GM13976 (cell line): ENCODE results near the gene TPCN2.

Experiments used
- DNase-seq: peaks from one replicate; pipeline ENCODE4 v3.0.0; 2012; ENCODE audit warnings: low spot score
- in situ Hi-C: fragments of 300-500 bp; cut with MboI; formaldehyde crosslinking; loops from one replicate; pipeline ENCODE4 v1.12.0; 2022; ENCODE audit warnings: low sequenced_read_pairs, mixed read lengths, inconsistent platforms; ENCODE audit not compliant: unreplicated experiment
- TF ChIP-seq, protein P1 (sequence below): IDR thresholded peaks from 2 replicates; pipeline ENCODE4 v1.5.1; 2012; ENCODE audit warnings: borderline replicate concordance, mild to moderate bottlenecking; ENCODE audit not compliant: insufficient read depth; ENCODE audit errors: extremely low read depth, missing control alignments, control extremely low read depth

Gene TPCN2

DNA sequence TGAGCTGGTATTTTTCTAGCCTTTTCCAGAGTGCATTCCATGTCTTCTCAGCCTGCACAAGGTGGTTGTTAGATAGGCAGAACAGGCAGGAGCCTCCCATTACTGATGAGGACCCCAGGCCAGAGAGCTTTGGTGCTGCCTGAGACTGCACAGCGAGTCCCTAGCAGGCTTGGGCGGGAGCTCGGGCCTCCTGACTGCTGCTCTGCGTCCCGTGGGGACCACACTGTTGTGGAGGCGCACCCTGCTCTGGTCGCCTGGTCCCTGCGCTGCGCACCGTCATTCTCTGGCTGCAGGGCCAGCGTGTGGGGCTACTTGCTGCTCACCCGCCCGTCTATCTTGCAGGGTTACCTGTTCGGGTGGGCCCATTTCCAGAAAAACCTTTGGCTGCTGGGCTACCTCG lies 8.5 kb downstream of the TPCN2 start:
- no peak for DNase-seq
- in situ Hi-C loops: no loop called here
- TF ChIP-seq, protein P1, sequence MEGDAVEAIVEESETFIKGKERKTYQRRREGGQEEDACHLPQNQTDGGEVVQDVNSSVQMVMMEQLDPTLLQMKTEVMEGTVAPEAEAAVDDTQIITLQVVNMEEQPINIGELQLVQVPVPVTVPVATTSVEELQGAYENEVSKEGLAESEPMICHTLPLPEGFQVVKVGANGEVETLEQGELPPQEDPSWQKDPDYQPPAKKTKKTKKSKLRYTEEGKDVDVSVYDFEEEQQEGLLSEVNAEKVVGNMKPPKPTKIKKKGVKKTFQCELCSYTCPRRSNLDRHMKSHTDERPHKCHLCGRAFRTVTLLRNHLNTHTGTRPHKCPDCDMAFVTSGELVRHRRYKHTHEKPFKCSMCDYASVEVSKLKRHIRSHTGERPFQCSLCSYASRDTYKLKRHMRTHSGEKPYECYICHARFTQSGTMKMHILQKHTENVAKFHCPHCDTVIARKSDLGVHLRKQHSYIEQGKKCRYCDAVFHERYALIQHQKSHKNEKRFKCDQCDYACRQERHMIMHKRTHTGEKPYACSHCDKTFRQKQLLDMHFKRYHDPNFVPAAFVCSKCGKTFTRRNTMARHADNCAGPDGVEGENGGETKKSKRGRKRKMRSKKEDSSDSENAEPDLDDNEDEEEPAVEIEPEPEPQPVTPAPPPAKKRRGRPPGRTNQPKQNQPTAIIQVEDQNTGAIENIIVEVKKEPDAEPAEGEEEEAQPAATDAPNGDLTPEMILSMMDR: no peak

DNA sequence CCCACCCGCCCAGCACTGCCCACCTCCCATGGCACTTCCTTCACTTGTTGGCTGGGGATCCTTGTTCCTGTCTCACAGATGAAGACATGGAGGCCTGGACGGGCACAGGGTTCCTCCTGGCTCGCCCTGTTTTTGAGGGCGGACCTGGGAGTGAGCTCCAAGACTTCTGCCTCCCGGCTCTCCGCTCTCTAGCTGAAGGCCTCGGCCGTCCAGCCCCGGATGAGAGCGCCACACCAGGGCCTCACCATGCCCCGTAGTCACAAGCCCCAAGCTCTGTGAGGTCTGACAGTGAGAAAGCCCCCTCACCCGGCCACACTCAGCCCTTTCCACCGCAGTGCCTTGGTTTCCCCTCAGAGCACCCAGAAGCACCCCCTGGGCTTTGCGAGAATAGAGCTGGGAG lies 9.1 kb downstream of the TPCN2 start:
- TF ChIP-seq, protein P1: no peak
- in situ Hi-C loops: no loop called here
- no peak for DNase-seq

DNA sequence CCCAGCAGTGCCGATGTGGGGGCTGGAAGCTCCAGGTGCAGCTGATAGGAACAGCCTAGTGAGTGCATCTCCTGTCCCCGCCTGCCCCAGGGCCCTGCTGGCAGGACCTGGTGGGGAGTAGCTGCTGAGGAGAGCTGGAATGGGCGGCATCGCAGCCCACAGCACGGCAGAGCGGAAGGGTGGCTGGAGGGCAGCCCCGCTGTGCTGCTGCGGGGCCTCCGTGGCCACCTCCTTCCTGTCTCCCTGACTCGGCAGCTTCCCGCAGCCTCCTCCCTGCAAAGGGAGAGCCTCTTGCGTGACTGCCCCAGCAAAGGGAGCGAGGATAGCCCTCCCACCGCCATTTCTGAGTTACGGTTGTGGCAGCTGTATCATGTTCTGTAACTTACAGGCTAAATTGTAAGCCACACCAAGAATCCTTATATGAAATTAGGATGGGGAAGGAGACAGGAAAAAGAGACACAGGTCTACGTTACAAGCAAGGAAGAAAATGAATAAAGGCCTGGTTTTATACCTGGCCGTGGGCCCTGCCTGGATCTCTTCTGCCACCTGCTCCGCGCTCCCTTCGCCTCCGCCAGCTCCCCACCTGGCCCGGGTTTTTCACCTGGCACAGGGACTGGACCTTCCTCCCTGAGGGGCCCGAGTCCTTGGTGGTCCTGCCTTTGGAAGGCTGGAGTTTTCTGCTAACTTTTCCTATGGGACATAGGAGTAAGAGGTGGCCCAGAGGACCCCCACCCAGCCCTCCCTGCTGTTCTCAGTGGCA lies 10.0 kb downstream of the TPCN2 start:
- in situ Hi-C loops: no loop called here
- DNase-seq: no peak
- TF ChIP-seq, protein P1: no peak

DNA sequence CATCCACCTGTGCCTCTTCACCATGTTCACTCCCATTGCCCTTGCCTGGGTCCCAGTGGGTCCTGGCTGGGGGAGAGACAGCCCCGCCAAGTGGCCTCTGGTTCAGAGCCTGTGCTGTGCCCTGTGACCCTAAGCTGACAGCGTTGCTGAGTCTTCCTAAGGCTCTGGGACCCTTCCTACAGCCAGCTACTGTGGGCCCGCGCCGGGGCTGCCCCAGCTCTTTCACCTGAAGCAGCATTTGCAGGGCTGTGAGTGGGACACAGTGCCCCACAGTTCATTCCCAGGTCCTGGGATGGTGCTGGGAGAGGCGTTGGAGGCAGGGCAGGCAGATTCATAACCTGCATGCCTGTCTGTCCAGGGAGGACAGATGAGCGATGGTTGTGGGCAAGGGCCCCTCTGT lies 10.7 kb downstream of the TPCN2 start:
- no peak for DNase-seq
- TF ChIP-seq, protein P1: no peak
- in situ Hi-C loops: no loop called here

DNA sequence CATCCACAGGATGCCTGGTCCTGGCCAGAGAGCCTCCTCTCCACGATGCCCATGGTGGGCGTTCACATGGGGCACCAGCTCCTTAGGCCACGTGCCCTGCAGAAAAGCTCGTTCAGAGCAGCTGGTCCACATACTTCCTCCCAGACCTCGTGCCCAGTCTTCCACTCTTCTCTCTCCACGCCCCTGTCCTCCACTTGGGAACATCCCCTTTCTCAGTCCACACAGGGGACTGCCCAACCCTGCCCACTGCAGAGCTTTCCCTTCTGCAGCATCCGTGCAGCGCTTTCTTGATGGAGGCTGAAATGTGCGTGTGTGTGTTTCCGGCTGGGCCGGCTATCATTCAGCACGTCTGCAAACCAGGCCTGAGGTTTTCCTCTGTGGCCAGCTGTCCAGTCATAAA lies 11.3 kb downstream of the TPCN2 start:
- TF ChIP-seq, protein P1: no peak
- in situ Hi-C loops: no loop called here
- DNase-seq: no peak

DNA sequence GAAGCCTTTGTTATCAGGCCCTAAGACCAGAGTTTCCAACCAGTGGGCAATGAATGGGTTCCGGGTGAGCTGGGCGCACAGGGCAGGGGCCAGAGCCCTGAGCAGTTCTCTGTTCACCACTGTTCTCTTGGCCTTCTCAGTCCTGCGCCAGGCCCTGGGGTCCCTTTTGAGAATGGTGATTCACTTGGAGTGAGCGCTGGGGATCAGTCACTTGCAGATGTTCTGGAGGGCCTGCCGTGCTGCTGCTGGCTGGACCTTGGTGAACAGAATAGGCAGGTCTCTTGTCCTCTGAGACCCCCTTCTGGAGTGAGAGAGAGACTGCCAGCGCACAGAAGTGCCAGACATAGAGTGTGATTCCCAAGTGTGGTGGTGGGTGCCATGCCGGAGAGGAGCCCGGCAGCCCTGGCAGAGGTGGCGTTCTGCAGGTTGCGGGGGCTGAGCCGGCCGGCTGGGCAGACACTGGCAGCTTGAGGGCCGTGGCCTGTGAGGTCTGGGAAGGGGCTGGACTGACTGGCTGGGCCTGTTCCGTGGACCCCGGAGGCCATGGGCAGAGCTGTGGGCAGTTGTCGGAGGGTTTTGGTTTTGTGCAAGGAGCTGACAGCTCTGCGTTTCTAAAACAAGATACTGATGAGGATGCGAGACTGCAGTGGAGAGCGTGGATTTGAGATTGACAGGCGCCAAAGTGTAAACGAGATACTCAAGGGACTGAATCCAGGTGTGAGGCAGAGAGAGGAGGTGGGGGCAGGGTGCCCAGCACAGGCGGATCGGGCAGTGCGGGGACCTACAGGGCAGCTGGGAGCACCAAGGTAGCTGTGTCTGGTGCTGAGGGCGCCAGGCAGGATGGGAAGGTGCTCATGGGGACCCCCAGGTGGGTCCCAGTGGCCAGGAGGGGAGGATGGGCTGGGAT lies 12.3 kb downstream of the TPCN2 start:
- TF ChIP-seq, protein P1: no peak
- in situ Hi-C loops: no loop called here
- DNase-seq: no peak
